ENCODE data around the gene PIF1.

- TF ChIP-seq, protein P1, sequence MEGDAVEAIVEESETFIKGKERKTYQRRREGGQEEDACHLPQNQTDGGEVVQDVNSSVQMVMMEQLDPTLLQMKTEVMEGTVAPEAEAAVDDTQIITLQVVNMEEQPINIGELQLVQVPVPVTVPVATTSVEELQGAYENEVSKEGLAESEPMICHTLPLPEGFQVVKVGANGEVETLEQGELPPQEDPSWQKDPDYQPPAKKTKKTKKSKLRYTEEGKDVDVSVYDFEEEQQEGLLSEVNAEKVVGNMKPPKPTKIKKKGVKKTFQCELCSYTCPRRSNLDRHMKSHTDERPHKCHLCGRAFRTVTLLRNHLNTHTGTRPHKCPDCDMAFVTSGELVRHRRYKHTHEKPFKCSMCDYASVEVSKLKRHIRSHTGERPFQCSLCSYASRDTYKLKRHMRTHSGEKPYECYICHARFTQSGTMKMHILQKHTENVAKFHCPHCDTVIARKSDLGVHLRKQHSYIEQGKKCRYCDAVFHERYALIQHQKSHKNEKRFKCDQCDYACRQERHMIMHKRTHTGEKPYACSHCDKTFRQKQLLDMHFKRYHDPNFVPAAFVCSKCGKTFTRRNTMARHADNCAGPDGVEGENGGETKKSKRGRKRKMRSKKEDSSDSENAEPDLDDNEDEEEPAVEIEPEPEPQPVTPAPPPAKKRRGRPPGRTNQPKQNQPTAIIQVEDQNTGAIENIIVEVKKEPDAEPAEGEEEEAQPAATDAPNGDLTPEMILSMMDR (IDR thresholded peaks at IDR 0.05 in 4 of 5, conservative IDR thresholded peaks at IDR 0.05 in 1 of 5): no peak
- TF ChIP-seq POLR2A (IDR thresholded peaks at IDR 0.05): no peak
These were observed 35.9 kb upstream of the PIF1 start for GRCh38 chr15:64861331-64861730.
